HEK293 (cell line): Measurements from ENCODE around the gene TMPRSS5.

ENCODE experiments used
- CTCF ChIA-PET: fragments of 350-600 bp; formaldehyde crosslinking; extraction: SDS; loops from one replicate; lab custom pipeline; 2021; ENCODE audit warnings: antibody characterized with exemption; lab: Yijun Ruan, JAX
- POLR2A ChIA-PET: fragments of 300-600 bp; formaldehyde crosslinking; extraction: SDS; loops from one replicate; lab custom pipeline; 2020; ENCODE audit warnings: antibody characterized with exemption, inconsistent platforms; lab: Yijun Ruan, JAX
- H3K27ac ChIP-seq: fragments of 200-500 bp; sonication (Bioruptor generic); 2 replicates; pipeline ENCODE4 v1.5.1; 2014; ENCODE audit warnings: low read depth, low read length, control low read depth, inconsistent platforms; ENCODE audit errors: extremely low read depth
- H3K36me3 ChIP-seq, 2 experiments: fragments of 200-500 bp in 1 of 2; sonication (Bioruptor generic) in 1 of 2; 1 replicate in 1 of 2; 2 replicates in 1 of 2; pipeline ENCODE4 v1.5.1; 2014 to 2017; ENCODE audit warnings: inconsistent platforms in 2 of 2, low read length in 2 of 2; ENCODE audit not compliant: control insufficient read depth in 2 of 2, insufficient read depth in 1 of 2
- H3K4me1 ChIP-seq: fragments of 200-500 bp; sonication (Bioruptor generic); 2 replicates; pipeline ENCODE4 v1.5.1; 2014; ENCODE audit warnings: mild to moderate bottlenecking, low read length, inconsistent platforms; ENCODE audit not compliant: control insufficient read depth, insufficient read depth
- H3K4me3 ChIP-seq: 2 replicates; pipeline ENCODE4 v1.5.1; 2011; ENCODE audit warnings: low read depth, mild to moderate bottlenecking, control low read depth, low read length, moderate library complexity
- H3K9me3 ChIP-seq: fragments of 200-500 bp; sonication (Bioruptor generic); 2 replicates; pipeline ENCODE4 v1.5.1; 2014; ENCODE audit warnings: low read depth, low read length, inconsistent platforms; ENCODE audit not compliant: control insufficient read depth, insufficient read depth
- IKZF3 ChIP-seq: fragments of 450-650 bp; IDR thresholded peaks from 2 replicates; pipeline ENCODE4 v1.5.0; 2018; ENCODE audit warnings: missing biosample characterization, mild to moderate bottlenecking, missing genetic modification characterization, moderate library complexity
- REPIN1 ChIP-seq: fragments of 450-650 bp; formaldehyde crosslinking; IDR thresholded peaks from 2 replicates; pipeline ENCODE4 v1.5.1; 2017; ENCODE audit warnings: missing biosample characterization, missing genetic modification characterization, low read depth
- SP3 ChIP-seq: fragments of 450-650 bp; formaldehyde crosslinking; IDR thresholded peaks from 2 replicates; pipeline ENCODE4 v1.5.1; 2016; ENCODE audit warnings: missing biosample characterization, missing genetic modification characterization
- WT1 ChIP-seq: fragments of 450-650 bp; formaldehyde crosslinking; IDR thresholded peaks from 2 replicates; pipeline ENCODE4 v1.5.1; 2016; ENCODE audit warnings: missing biosample characterization, missing genetic modification characterization
- ZFP3 ChIP-seq: fragments of 450-650 bp; formaldehyde crosslinking; IDR thresholded peaks from 2 replicates; pipeline ENCODE4 v1.5.1; 2016; ENCODE audit warnings: low read depth, missing biosample characterization, missing genetic modification characterization
- ZNF121 ChIP-seq: fragments of 450-650 bp; formaldehyde crosslinking; IDR thresholded peaks from 2 replicates; pipeline ENCODE4 v1.5.1; 2016; ENCODE audit warnings: missing biosample characterization, missing genetic modification characterization
- ZNF132 ChIP-seq: fragments of 450-650 bp; formaldehyde crosslinking; IDR thresholded peaks from 2 replicates; pipeline ENCODE4 v1.5.1; 2017; ENCODE audit warnings: missing biosample characterization, missing genetic modification characterization, borderline replicate concordance
- ZNF140 ChIP-seq: fragments of 450-650 bp; formaldehyde crosslinking; IDR thresholded peaks from 2 replicates; pipeline ENCODE4 v1.5.1; 2016; ENCODE audit warnings: missing biosample characterization, missing genetic modification characterization
- ZNF23 ChIP-seq: fragments of 450-650 bp; formaldehyde crosslinking; IDR thresholded peaks from 2 replicates; pipeline ENCODE4 v1.5.1; 2016; ENCODE audit warnings: missing biosample characterization, missing genetic modification characterization, borderline replicate concordance
- ZNF335 ChIP-seq: fragments of 450-650 bp; formaldehyde crosslinking; conservative IDR thresholded peaks from 2 replicates; pipeline ENCODE4 v1.5.1; 2016; ENCODE audit warnings: missing biosample characterization, missing genetic modification characterization
- ZNF585B ChIP-seq: fragments of 450-650 bp; formaldehyde crosslinking; IDR thresholded peaks from 2 replicates; pipeline ENCODE4 v1.5.1; 2016; ENCODE audit warnings: missing biosample characterization, missing genetic modification characterization
- ZNF654 ChIP-seq: fragments of 450-650 bp; formaldehyde crosslinking; IDR thresholded peaks from 2 replicates; pipeline ENCODE4 v1.5.1; 2016; ENCODE audit warnings: low read depth, missing biosample characterization, missing genetic modification characterization
- ZNF677 ChIP-seq: fragments of 450-650 bp; IDR thresholded peaks from 2 replicates; pipeline ENCODE4 v1.5.0; 2018; ENCODE audit warnings: missing biosample characterization, mild to moderate bottlenecking, missing genetic modification characterization, moderate library complexity
- ZNF747 ChIP-seq: fragments of 450-650 bp; formaldehyde crosslinking; IDR thresholded peaks from 2 replicates; pipeline ENCODE4 v1.5.1; 2016; ENCODE audit warnings: missing biosample characterization, missing genetic modification characterization
- ZNF768 ChIP-seq: fragments of 450-650 bp; formaldehyde crosslinking; IDR thresholded peaks from 2 replicates; pipeline ENCODE4 v1.5.1; 2018; ENCODE audit warnings: missing biosample characterization, mild to moderate bottlenecking, missing genetic modification characterization
- TF ChIP-seq, protein P1 (sequence below): fragments of 450-650 bp; formaldehyde crosslinking; IDR thresholded peaks from 2 replicates; pipeline ENCODE4 v1.5.1; 2016; ENCODE audit warnings: missing biosample characterization, missing genetic modification characterization
- TF ChIP-seq, protein P2 (sequence below): fragments of 450-650 bp; formaldehyde crosslinking; IDR thresholded peaks from 2 replicates; pipeline ENCODE4 v1.5.1; 2016; ENCODE audit warnings: missing biosample characterization, missing genetic modification characterization
- TF ChIP-seq, protein P3 (sequence below): fragments of 450-650 bp; formaldehyde crosslinking; conservative IDR thresholded peaks from 2 replicates; pipeline ENCODE4 v1.5.1; 2016; ENCODE audit warnings: low read depth, missing biosample characterization, missing genetic modification characterization

Gene TMPRSS5

DNA sequence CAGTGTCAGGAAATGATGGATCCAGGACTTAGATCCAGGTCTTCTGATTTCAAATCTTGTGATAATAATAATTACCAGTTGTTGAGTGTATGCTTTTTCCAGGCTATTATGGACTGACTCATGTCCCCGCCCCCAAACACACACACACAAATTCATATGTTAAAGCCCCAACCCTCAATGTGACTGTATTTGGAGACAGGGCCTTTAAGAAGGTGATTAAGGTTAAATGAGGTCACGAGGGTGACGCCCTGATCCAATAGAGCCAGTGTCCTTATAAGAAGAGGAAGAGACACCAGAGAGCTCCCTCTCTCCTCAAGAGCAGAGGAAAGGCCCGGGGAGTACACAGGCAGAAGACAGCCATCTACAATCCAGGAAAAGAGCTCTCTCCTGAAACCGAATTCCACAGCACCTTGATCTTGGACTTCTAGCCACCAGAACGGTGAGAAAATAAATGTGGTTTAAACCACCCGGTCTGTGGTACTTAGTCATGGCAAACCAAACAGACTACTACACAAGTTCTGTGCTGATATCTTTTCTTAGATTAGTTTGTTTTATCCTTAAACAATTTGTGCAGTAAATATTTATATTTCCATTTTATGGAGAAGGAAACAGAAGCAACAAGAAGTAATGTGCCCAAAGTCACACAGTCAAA is 8.2 kb downstream of the TMPRSS5 start:
- Histone ChIP-seq H3K4me3 (no peak overlapping the region), H3K4me1 (no peaks in the 10 kb centered on the region)
- POLR2A ChIA-PET = no interaction called here
- TF ChIP-seq WT1 (tag by site-specific recombination) (no peak), SP3 (no peak), ZNF747 (tag by site-specific recombination) (no peak)
- TF ChIP-seq, all 188 proteins: peak for 0
- CTCF ChIA-PET = no interaction called here
- Histone ChIP-seq H3K9me3 (no peaks in the 10 kb centered on the region), H3K36me3 (no peaks in the 10 kb centered on the region), H3K27ac (no peak overlapping the region)

DNA sequence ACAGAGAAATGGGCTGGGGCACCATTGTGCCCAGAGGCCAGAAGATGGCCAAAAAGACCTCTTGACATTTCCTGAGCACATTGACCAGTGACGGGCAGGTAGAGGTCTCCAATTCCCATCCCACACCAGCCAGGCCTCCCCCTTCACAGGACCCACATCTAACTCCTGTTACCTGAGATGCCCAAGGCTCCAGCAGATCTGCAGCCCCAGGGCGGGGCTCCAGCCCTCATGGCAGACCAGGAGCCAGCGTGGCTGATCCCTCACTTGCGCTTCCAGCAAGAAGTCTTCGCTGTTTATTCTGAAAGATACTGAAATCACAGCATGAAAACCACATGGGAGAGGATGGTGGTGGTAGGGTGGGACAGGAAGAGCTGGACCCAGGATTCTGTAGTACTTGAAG is 9.0 kb downstream of the TMPRSS5 start:
- Histone ChIP-seq H3K9me3 (no peaks in the 10 kb centered on the region), H3K36me3 (no peaks in the 10 kb centered on the region), H3K4me1 (no peaks in the 10 kb centered on the region), H3K4me3 (no peak overlapping the region), H3K27ac (no peak overlapping the region)
- CTCF ChIA-PET = no interaction called here
- TF ChIP-seq ZNF654 = no peak
- TF ChIP-seq, protein P1, sequence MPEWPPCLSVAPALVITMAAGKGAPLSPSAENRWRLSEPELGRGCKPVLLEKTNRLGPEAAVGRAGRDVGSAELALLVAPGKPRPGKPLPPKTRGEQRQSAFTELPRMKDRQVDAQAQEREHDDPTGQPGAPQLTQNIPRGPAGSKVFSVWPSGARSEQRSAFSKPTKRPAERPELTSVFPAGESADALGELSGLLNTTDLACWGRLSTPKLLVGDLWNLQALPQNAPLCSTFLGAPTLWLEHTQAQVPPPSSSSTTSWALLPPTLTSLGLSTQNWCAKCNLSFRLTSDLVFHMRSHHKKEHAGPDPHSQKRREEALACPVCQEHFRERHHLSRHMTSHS (tag by site-specific recombination) = no peak
- TF ChIP-seq REPIN1 (tag by site-specific recombination) = no peak
- TF ChIP-seq, protein P2, sequence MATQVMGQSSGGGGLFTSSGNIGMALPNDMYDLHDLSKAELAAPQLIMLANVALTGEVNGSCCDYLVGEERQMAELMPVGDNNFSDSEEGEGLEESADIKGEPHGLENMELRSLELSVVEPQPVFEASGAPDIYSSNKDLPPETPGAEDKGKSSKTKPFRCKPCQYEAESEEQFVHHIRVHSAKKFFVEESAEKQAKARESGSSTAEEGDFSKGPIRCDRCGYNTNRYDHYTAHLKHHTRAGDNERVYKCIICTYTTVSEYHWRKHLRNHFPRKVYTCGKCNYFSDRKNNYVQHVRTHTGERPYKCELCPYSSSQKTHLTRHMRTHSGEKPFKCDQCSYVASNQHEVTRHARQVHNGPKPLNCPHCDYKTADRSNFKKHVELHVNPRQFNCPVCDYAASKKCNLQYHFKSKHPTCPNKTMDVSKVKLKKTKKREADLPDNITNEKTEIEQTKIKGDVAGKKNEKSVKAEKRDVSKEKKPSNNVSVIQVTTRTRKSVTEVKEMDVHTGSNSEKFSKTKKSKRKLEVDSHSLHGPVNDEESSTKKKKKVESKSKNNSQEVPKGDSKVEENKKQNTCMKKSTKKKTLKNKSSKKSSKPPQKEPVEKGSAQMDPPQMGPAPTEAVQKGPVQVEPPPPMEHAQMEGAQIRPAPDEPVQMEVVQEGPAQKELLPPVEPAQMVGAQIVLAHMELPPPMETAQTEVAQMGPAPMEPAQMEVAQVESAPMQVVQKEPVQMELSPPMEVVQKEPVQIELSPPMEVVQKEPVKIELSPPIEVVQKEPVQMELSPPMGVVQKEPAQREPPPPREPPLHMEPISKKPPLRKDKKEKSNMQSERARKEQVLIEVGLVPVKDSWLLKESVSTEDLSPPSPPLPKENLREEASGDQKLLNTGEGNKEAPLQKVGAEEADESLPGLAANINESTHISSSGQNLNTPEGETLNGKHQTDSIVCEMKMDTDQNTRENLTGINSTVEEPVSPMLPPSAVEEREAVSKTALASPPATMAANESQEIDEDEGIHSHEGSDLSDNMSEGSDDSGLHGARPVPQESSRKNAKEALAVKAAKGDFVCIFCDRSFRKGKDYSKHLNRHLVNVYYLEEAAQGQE = no peak
- no peak for TF ChIP-seq ZFP3 (tag by site-specific recombination)
- TF ChIP-seq ZNF23 (tag by site-specific recombination) = no peak
- TF ChIP-seq, protein P3, sequence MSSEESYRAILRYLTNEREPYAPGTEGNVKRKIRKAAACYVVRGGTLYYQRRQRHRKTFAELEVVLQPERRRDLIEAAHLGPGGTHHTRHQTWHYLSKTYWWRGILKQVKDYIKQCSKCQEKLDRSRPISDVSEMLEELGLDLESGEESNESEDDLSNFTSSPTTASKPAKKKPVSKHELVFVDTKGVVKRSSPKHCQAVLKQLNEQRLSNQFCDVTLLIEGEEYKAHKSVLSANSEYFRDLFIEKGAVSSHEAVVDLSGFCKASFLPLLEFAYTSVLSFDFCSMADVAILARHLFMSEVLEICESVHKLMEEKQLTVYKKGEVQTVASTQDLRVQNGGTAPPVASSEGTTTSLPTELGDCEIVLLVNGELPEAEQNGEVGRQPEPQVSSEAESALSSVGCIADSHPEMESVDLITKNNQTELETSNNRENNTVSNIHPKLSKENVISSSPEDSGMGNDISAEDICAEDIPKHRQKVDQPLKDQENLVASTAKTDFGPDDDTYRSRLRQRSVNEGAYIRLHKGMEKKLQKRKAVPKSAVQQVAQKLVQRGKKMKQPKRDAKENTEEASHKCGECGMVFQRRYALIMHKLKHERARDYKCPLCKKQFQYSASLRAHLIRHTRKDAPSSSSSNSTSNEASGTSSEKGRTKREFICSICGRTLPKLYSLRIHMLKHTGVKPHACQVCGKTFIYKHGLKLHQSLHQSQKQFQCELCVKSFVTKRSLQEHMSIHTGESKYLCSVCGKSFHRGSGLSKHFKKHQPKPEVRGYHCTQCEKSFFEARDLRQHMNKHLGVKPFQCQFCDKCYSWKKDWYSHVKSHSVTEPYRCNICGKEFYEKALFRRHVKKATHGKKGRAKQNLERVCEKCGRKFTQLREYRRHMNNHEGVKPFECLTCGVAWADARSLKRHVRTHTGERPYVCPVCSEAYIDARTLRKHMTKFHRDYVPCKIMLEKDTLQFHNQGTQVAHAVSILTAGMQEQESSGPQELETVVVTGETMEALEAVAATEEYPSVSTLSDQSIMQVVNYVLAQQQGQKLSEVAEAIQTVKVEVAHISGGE (tag by site-specific recombination) = no peak
- TF ChIP-seq WT1 (tag by site-specific recombination) = no peak
- no peak for TF ChIP-seq ZNF585B
- TF ChIP-seq ZNF140 (tag by site-specific recombination) = no peak
- TF ChIP-seq ZNF677 (tag by site-specific recombination) = no peak
- no peak for TF ChIP-seq ZNF132 (tag by site-specific recombination)
- TF ChIP-seq ZNF768 (tag by site-specific recombination) = no peak
- TF ChIP-seq IKZF3 (tag by site-specific recombination) = no peak
- TF ChIP-seq ZNF335 = no peak
- no peak for TF ChIP-seq ZNF121 (tag by site-specific recombination)
- POLR2A ChIA-PET = no interaction called here
